ENCODE results near the gene GMIP.
A peak's percentile ranks its signal among the peaks of the same experiment; 100 is the strongest.
"Not testable (repeated sequence)": the region's sequence is repeated elsewhere in the genome, so short reads cannot be mapped to it uniquely, and the experiment has no call there.

The GMIP gene

GRCh38 chr19:19643158-19644053 lies at the start of gene GMIP:
Gene GMIP (minus strand): TSS chr19:19643657. CDS start chr19:19643529, 128 bp downstream.
- DNase-seq (ENCODE audit: low read depth, low spot score) = no peak

GRCh38 chr19:19691683-19692082 lies 48.2 kb upstream of the GMIP start:
- no peak for DNase-seq (ENCODE audit: low read depth, low spot score)

GRCh38 chr19:19689023-19689422 lies 45.6 kb upstream of the GMIP start:
- not testable (repeated sequence) for DNase-seq (ENCODE audit: low read depth, low spot score)

- no peak for DNase-seq (ENCODE audit: low read depth, low spot score)
These were observed 43.6 kb upstream of the GMIP start for GRCh38 chr19:19687090-19687489.

GRCh38 chr19:19686580-19686979 lies 43.1 kb upstream of the GMIP start:
- DNase-seq (ENCODE audit: low read depth, low spot score) = no peak

- not testable (repeated sequence) for DNase-seq (ENCODE audit: low read depth, low spot score)
These were observed 42.7 kb upstream of the GMIP start for GRCh38 chr19:19686119-19686518.

- DNase-seq (ENCODE audit: low read depth, low spot score) = no peak
These were observed 36.0 kb upstream of the GMIP start for GRCh38 chr19:19679176-19680073.

GRCh38 chr19:19677579-19677978 lies 34.1 kb upstream of the GMIP start:
- DNase-seq (ENCODE audit: low read depth, low spot score) = no peak

- DNase-seq (ENCODE audit: low read depth, low spot score) = no peak
These were observed 30.9 kb upstream of the GMIP start for GRCh38 chr19:19674315-19674714.

- no peak for DNase-seq (ENCODE audit: low read depth, low spot score)
These were observed 29.4 kb upstream of the GMIP start for GRCh38 chr19:19672816-19673215.

GRCh38 chr19:19670070-19670551 lies 26.7 kb upstream of the GMIP start:
- DNase-seq (ENCODE audit: low read depth, low spot score) = no peak

- DNase-seq (ENCODE audit: low read depth, low spot score) = peak; percentile 62
These were observed 25.0 kb upstream of the GMIP start, which contains the start of gene ZNF101 for GRCh38 chr19:19668230-19669012. Gene ZNF101 (plus strand): TSS chr19:19668839. CDS start chr19:19668964, 125 bp downstream.

GRCh38 chr19:19665420-19665948 lies 22.0 kb upstream of the GMIP start:
- not testable (repeated sequence) for DNase-seq (ENCODE audit: low read depth, low spot score)

- peak; percentile 91 for DNase-seq (ENCODE audit: low read depth, low spot score)
These were observed 20.0 kb upstream of the GMIP start, which contains the start of gene ATP13A1 for GRCh38 chr19:19663256-19664120. Gene ATP13A1 (minus strand): TSS chr19:19663676. CDS start chr19:19663666, 10 bp downstream.

- no peak for DNase-seq (ENCODE audit: low read depth, low spot score)
These were observed 19.4 kb upstream of the GMIP start for GRCh38 chr19:19662871-19663255.

GRCh38 chr19:19662344-19662743 lies 18.9 kb upstream of the GMIP start:
- no peak for DNase-seq (ENCODE audit: low read depth, low spot score)

- no peak for DNase-seq (ENCODE audit: low read depth, low spot score)
These were observed 18.3 kb upstream of the GMIP start for GRCh38 chr19:19661675-19662251.

- no peak for DNase-seq (ENCODE audit: low read depth, low spot score)
These were observed 17.8 kb upstream of the GMIP start for GRCh38 chr19:19661141-19661674.

- no peak for DNase-seq (ENCODE audit: low read depth, low spot score)
These were observed 16.3 kb upstream of the GMIP start for GRCh38 chr19:19659646-19660245.
